ENCODE measurements around the gene PRKG2. TPM values are rescaled to one million over a fixed set of nuclear protein-coding genes. Genes with fewer than 3 reads are reported as not detected.

The PRKG2 gene
- total RNA-seq, 2 experiments from 2014 or later, result 0.27 to 0.39 TPM

DNA sequence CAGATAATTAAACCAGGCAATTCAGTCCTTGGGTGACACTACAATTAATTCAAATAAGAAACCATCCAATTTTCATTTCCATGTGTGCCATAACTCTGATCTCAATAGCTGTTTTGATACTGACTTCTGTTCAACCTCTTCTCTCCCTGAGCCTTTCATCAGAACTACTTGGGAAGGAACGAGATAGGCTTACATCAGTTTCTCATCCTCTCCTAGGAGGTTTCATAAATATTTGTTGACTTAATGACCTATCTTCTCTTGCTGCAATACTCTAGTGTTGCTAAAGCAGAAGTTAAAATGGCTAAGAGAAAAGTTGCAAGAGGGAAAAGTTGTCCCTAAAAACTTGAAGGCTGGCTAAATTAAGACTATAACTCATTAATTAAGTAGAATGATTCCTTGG, 41.8 kb downstream of the PRKG2 start:
- Mint-ChIP-seq H3K36me3 (ENCODE audit: low read depth) (no peaks in the 10 kb centered on the region), H3K4me3 (no peak overlapping the region), H3K27ac (no peak overlapping the region), H3K9me3 (no peaks in the 10 kb centered on the region), H3K27me3 (peaks cover 3% of the 10 kb centered on the region), H3K4me1 (ENCODE audit: low read depth) (no peaks in the 10 kb centered on the region)
- no peak for TF ChIP-seq CTCF (IDR thresholded peaks at IDR 0.05)
- Histone ChIP-seq H3K4me3 (ENCODE audit: low read length) (no peak overlapping the region), H3K27ac (ENCODE audit: low read depth in 1 of 2, low read length in 2 of 2) (no peak overlapping the region), H3K4me1 (ENCODE audit: insufficient read depth, low read length) (no peaks in the 10 kb centered on the region), H3K36me3 (ENCODE audit: insufficient read depth, low read length) (no peaks in the 10 kb centered on the region), H3K9me3 (ENCODE audit: control insufficient read depth in 1 of 2, insufficient read depth in 1 of 2, low read length in 2 of 2) (peaks cover 0 to 5% of the 10 kb centered on the region in 2 experiments), H3K27me3 (ENCODE audit: control insufficient read depth in 1 of 2, insufficient read depth in 2 of 2, low read length in 2 of 2) (no peaks in the 10 kb centered on the region)
- ChIA-PET CTCF (no interaction called here), POLR2A (no interaction called here)
- intact Hi-C loops (cut with DNase I, micrococcal nuclease), result no loop called here
- no peak for DNase-seq
- ATAC-seq (ENCODE audit: poor library complexity), result no peak

DNA sequence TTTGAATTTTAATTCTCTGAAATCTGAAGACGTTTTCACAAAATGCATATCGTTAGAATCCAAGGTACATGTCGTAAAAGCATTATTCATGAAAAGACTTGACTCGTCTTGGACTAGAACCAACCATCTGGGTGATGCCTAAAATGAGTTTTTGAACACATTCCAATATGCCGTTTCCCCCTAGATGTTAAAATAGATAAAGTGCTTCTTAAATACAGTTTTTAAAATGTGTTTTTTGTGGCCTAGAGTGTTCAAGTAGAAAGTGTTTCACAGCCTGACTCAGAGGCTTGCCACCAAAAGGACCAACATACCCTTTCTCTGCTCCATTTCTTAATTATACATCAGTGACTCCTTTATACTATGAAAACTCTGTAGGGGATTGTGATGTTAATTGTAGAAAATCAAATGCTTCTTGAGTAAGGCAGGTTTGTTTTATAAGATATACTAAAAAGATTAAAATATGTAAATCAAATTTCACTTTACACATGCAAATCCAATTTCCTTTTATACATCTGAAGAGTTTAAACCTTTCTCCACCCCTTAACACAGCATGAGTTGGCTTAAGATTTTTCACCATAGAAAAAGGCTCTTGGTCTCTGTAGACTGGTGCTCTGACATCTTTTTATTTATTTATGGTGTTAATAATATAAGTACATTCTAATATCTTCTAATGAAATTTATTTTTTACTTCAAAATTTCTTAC, 48.4 kb downstream of the PRKG2 start:
- ATAC-seq (ENCODE audit: poor library complexity) (no peak), DNase-seq (no peak)
- H3K9me3 ChIP-seq (ENCODE audit: control insufficient read depth in 1 of 2, insufficient read depth in 1 of 2, low read length in 2 of 2), result no peaks in the 10 kb centered on the region
- no peak overlapping the region for H3K4me3 ChIP-seq (ENCODE audit: low read length)
- POLR2A ChIA-PET, result no interaction called here
- no peaks in the 10 kb centered on the region for H3K27me3 ChIP-seq (ENCODE audit: control insufficient read depth in 1 of 2, insufficient read depth in 2 of 2, low read length in 2 of 2)
- H3K9me3 Mint-ChIP-seq, result no peaks in the 10 kb centered on the region
- intact Hi-C loops (cut with DNase I, micrococcal nuclease), result no loop called here
- H3K27ac Mint-ChIP-seq, result no peak overlapping the region
- CTCF ChIA-PET, result no interaction called here
- H3K36me3 ChIP-seq (ENCODE audit: insufficient read depth, low read length), result no peaks in the 10 kb centered on the region
- H3K36me3 Mint-ChIP-seq (ENCODE audit: low read depth), result no peaks in the 10 kb centered on the region
- H3K4me1 Mint-ChIP-seq (ENCODE audit: low read depth), result no peaks in the 10 kb centered on the region
- H3K4me3 Mint-ChIP-seq, result no peak overlapping the region
- H3K27ac ChIP-seq (ENCODE audit: low read depth in 1 of 2, low read length in 2 of 2), result no peak overlapping the region
- no peak for TF ChIP-seq CTCF (IDR thresholded peaks at IDR 0.05)
- H3K27me3 Mint-ChIP-seq, result peaks cover 4% of the 10 kb centered on the region
- no peaks in the 10 kb centered on the region for H3K4me1 ChIP-seq (ENCODE audit: insufficient read depth, low read length)

DNA sequence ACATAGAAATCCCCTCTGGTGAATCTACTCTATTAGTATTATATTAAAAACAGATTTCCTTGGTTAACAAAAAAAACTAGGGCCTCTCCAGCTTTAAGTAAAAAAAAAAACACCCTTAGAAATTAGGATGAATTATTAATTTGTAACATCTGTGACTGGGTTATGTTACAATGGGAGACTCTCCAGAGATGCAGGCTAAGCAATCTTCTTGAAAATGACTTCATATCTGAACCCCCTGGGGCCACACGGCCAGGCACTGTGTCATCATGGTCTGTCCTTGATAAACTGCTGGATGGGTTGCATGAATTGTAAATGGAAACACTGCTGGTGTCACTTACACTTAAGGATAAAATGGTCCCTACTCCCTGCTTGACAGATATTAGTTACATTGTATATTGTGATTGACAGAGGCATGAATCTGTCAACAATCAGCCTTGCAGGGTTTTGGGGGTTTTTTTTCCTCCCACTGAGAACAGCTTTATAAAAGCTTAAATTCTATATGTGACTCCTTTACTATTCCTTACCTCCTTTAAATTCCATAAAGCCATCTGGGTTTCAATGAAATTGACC, 49.1 kb downstream of the PRKG2 start:
- Histone ChIP-seq H3K27me3 (ENCODE audit: control insufficient read depth in 1 of 2, insufficient read depth in 2 of 2, low read length in 2 of 2) (no peaks in the 10 kb centered on the region), H3K4me1 (ENCODE audit: insufficient read depth, low read length) (no peaks in the 10 kb centered on the region), H3K9me3 (ENCODE audit: control insufficient read depth in 1 of 2, insufficient read depth in 1 of 2, low read length in 2 of 2) (no peaks in the 10 kb centered on the region), H3K4me3 (ENCODE audit: low read length) (no peak overlapping the region), H3K27ac (ENCODE audit: low read depth in 1 of 2, low read length in 2 of 2) (no peak overlapping the region), H3K36me3 (ENCODE audit: insufficient read depth, low read length) (no peaks in the 10 kb centered on the region)
- ChIA-PET CTCF (no interaction called here), POLR2A (no interaction called here)
- H3K36me3 Mint-ChIP-seq (ENCODE audit: low read depth), result no peaks in the 10 kb centered on the region
- intact Hi-C loops (cut with DNase I, micrococcal nuclease), result no loop called here
- H3K9me3 Mint-ChIP-seq, result no peaks in the 10 kb centered on the region
- peaks cover 4% of the 10 kb centered on the region for H3K27me3 Mint-ChIP-seq
- ATAC-seq (ENCODE audit: poor library complexity) (no peak), DNase-seq (no peak)
- H3K4me3 Mint-ChIP-seq, result no peak overlapping the region
- no peak for TF ChIP-seq CTCF (IDR thresholded peaks at IDR 0.05)
- no peaks in the 10 kb centered on the region for H3K4me1 Mint-ChIP-seq (ENCODE audit: low read depth)
- H3K27ac Mint-ChIP-seq, result no peak overlapping the region
